NCI-H226 (cell line): ENCODE measurements around the gene CEP78.

Source experiments
- DNase-seq: peaks from one replicate; pipeline ENCODE4 v3.0.0-alpha.2; 2015

Gene CEP78

GRCh38 chr9:78291240-78291925 is 55.5 kb downstream of the CEP78 start:
- no peak for DNase-seq

GRCh38 chr9:78292026-78292425 is 56.2 kb downstream of the CEP78 start:
- no peak for DNase-seq

GRCh38 chr9:78292716-78293497 is 57.0 kb downstream of the CEP78 start:
- DNase-seq, result no peak

GRCh38 chr9:78294290-78295176 is 58.7 kb downstream of the CEP78 start:
- no peak for DNase-seq

GRCh38 chr9:78295177-78295575 is 59.3 kb downstream of the CEP78 start:
- no peak for DNase-seq

- no peak for DNase-seq
Observed at GRCh38 chr9:78295731-78296130, 59.9 kb downstream of the CEP78 start.

GRCh38 chr9:78296201-78296892 is 60.5 kb downstream of the CEP78 start:
- peak; percentile 3 for DNase-seq

- DNase-seq, result peak; percentile 97
Observed at GRCh38 chr9:78296893-78297671, 61.2 kb downstream of the CEP78 start, which contains the start of gene PSAT1. PSAT1 (plus strand) TSS chr9:78297125; CDS start chr9:78297211, 86 bp downstream.

GRCh38 chr9:78297672-78297961 is 61.7 kb downstream of the CEP78 start:
- peak; percentile 21 for DNase-seq

- DNase-seq, result no peak
Observed at GRCh38 chr9:78298046-78298765, 62.3 kb downstream of the CEP78 start.

- DNase-seq, result no peak
Observed at GRCh38 chr9:78300209-78300608, 64.3 kb downstream of the CEP78 start.

GRCh38 chr9:78301466-78301865 is 65.6 kb downstream of the CEP78 start:
- DNase-seq, result no peak

- no peak for DNase-seq
Observed at GRCh38 chr9:78303377-78304062, 67.6 kb downstream of the CEP78 start.

GRCh38 chr9:78304357-78304756 is 68.5 kb downstream of the CEP78 start:
- no peak for DNase-seq

GRCh38 chr9:78306222-78307076 is 70.6 kb downstream of the CEP78 start:
- no peak for DNase-seq

- no peak for DNase-seq
Observed at GRCh38 chr9:78307360-78307759, 71.5 kb downstream of the CEP78 start.

- no peak for DNase-seq
Observed at GRCh38 chr9:78309066-78309465, 73.2 kb downstream of the CEP78 start.

- DNase-seq, result no peak
Observed at GRCh38 chr9:78311075-78311474, 75.2 kb downstream of the CEP78 start.

GRCh38 chr9:78311886-78312524 is 76.1 kb downstream of the CEP78 start:
- DNase-seq, result no peak
